SK-N-SH treated with all-trans-retinoic acid at 6 μM for 48 hours (cell line): Measurements from ENCODE around the gene KLHL18.

Experiments used
- CREB5 ChIP-seq: fragments of 250-450 bp; sonication (Bioruptor Pico); IDR thresholded peaks from 2 replicates; pipeline ENCODE4 v1.5.1; 2020; ENCODE audit warnings: low read depth, mild to moderate bottlenecking, moderate library complexity
- ISL1 ChIP-seq: fragments of 250-450 bp; sonication (Bioruptor Pico); IDR thresholded peaks from 2 replicates; pipeline ENCODE4 v2.1.2; 2022; ENCODE audit warnings: mild to moderate bottlenecking, moderate library complexity
- PATZ1 ChIP-seq: fragments of 250-450 bp; sonication (Bioruptor Pico); IDR thresholded peaks from 2 replicates; pipeline ENCODE4 v1.8.0; 2020; ENCODE audit warnings: mild to moderate bottlenecking, moderate library complexity, borderline replicate concordance
- SNAI2 ChIP-seq: fragments of 250-450 bp; sonication (Bioruptor Pico); IDR thresholded peaks from 2 replicates; pipeline ENCODE4 v1.5.0; 2020; ENCODE audit warnings: mild to moderate bottlenecking, moderate library complexity
- TCF4 ChIP-seq: fragments of 250-450 bp; sonication (Bioruptor Pico); IDR thresholded peaks from 2 replicates; pipeline ENCODE4 v1.8.0; 2021; ENCODE audit warnings: mild to moderate bottlenecking, moderate library complexity, borderline replicate concordance
- TOX ChIP-seq: fragments of 250-450 bp; sonication (Bioruptor Pico); IDR thresholded peaks from 2 replicates; pipeline ENCODE4 v1.8.0; 2021; ENCODE audit warnings: mild to moderate bottlenecking, moderate library complexity, borderline replicate concordance
- ZC3H10 ChIP-seq: fragments of 250-450 bp; sonication (Bioruptor Pico); IDR thresholded peaks from 2 replicates; pipeline ENCODE4 v1.5.1; 2021; ENCODE audit warnings: mild to moderate bottlenecking, moderate library complexity
- ZFP30 ChIP-seq: fragments of 450-650 bp; formaldehyde crosslinking; IDR thresholded peaks from 2 replicates; pipeline ENCODE4 v1.5.0; 2022; ENCODE audit warnings: mild to moderate bottlenecking, moderate library complexity
- ZNF565 ChIP-seq: fragments of 450-650 bp; formaldehyde crosslinking; conservative IDR thresholded peaks from 2 replicates; pipeline ENCODE4 v1.5.0; 2020; ENCODE audit warnings: low read depth, mild to moderate bottlenecking, moderate library complexity
- ZNF8 ChIP-seq: fragments of 450-650 bp; formaldehyde crosslinking; IDR thresholded peaks from 2 replicates; pipeline ENCODE4 v1.5.0; 2020; ENCODE audit warnings: mild to moderate bottlenecking, moderate library complexity

GRCh38 chr3:47356201-47356600, 73.5 kb downstream of the KLHL18 start:
- TF ChIP-seq TOX (no peak), SNAI2 (CRISPR knock-in tag) (no peak), PATZ1 (no peak), CREB5 (CRISPR knock-in tag) (no peak), TCF4 (CRISPR knock-in tag) (no peak), ZNF565 (no peak), ISL1 (CRISPR knock-in tag) (no peak), ZC3H10 (CRISPR knock-in tag) (no peak), ZNF8 (CRISPR knock-in tag) (no peak), ZFP30 (no peak)
